IMR-90 (cell line): ENCODE data around the gene WNK1. TPM values are rescaled to one million over a fixed set of nuclear protein-coding genes. Genes with fewer than 3 reads are reported as not detected.

Source experiments
- ATAC-seq: fragments of 200-7000 bp; cut with Tn5 transposase; 2 replicates; pipeline ENCODE4 v1.9.1; 2020; ENCODE audit warnings: low read depth, mild to moderate bottlenecking, moderate library complexity
- BruUV-seq: library from RNA; stranded (reverse); fragments of 400-500 nt; replicated peaks from 2 replicates; lab custom pipeline; 2021; lab: Mats Ljungman, UMichigan
- CTCF ChIA-PET: fragments of 300-600 bp; formaldehyde crosslinking; extraction: SDS; loops from one replicate; lab custom pipeline; 2021; ENCODE audit warnings: antibody characterized with exemption; lab: Yijun Ruan, JAX
- POLR2A ChIA-PET: fragments of 300-600 bp; sonication (Branson Sonifier 250); formaldehyde crosslinking; loops from one replicate; lab custom pipeline; 2022; ENCODE audit warnings: antibody characterized with exemption; ENCODE audit not compliant: unreplicated experiment; lab: Charles Lee
- DNase-seq: peaks from one replicate; pipeline ENCODE4 v3.0.0; 2013
- H2AFZ ChIP-seq: replicated peaks from 2 replicates; pipeline ENCODE3; 2013; ENCODE audit warnings: low read length, mild to moderate bottlenecking; ENCODE audit not compliant: poor library complexity
- H2AK5ac ChIP-seq: 2 replicates; pipeline ENCODE4 v1.6.1; 2013; ENCODE audit warnings: low read depth, low read length, inconsistent platforms
- H2AK9ac ChIP-seq: replicated peaks from 2 replicates; pipeline ENCODE3; 2013; ENCODE audit warnings: mild to moderate bottlenecking, low read depth, low read length, moderate library complexity; ENCODE audit not compliant: poor library complexity
- H2BK120ac ChIP-seq: 2 replicates; pipeline ENCODE4 v1.6.1; 2013; ENCODE audit warnings: low read depth, low read length, inconsistent platforms
- H2BK15ac ChIP-seq: 3 replicates; pipeline ENCODE4 v1.6.1; 2013; ENCODE audit warnings: low read depth, low read length, inconsistent platforms
- H2BK20ac ChIP-seq: 2 replicates; pipeline ENCODE4 v1.6.1; 2013; ENCODE audit warnings: low read depth, mild to moderate bottlenecking, inconsistent platforms, low read length, moderate library complexity
- H2BK5ac ChIP-seq: 2 replicates; pipeline ENCODE4 v1.6.1; 2013; ENCODE audit warnings: mild to moderate bottlenecking, low read depth, low read length, inconsistent platforms; ENCODE audit not compliant: poor library complexity, severe bottlenecking
- H3K14ac ChIP-seq: replicated peaks from 2 replicates; pipeline ENCODE4 v1.6.1; 2013; ENCODE audit warnings: low read depth, low read length, inconsistent platforms
- H3K18ac ChIP-seq: 2 replicates; pipeline ENCODE4 v1.6.1; 2013; ENCODE audit warnings: low read depth, low read length, control low read depth
- H3K23ac ChIP-seq: 2 replicates; pipeline ENCODE4 v1.6.1; 2013; ENCODE audit warnings: low read depth, low read length, inconsistent platforms
- H3K27ac ChIP-seq: 2 replicates; pipeline ENCODE4 v1.5.1; 2013; ENCODE audit warnings: mild to moderate bottlenecking, control low read depth, low read length; ENCODE audit not compliant: insufficient read depth
- H3K27me3 ChIP-seq: 2 replicates; pipeline ENCODE4 v1.6.1; 2013; ENCODE audit warnings: low read length; ENCODE audit not compliant: control insufficient read depth, insufficient read depth
- H3K36me3 ChIP-seq: 2 replicates; pipeline ENCODE4 v1.6.1; 2013; ENCODE audit warnings: low read length, mixed read lengths; ENCODE audit not compliant: control insufficient read depth, insufficient read depth
- H3K4ac ChIP-seq: 2 replicates; pipeline ENCODE4 v1.6.1; 2013; ENCODE audit warnings: low read depth, low read length, inconsistent platforms
- H3K4me1 ChIP-seq: 2 replicates; pipeline ENCODE4 v1.6.1; 2013; ENCODE audit warnings: low read length, mixed read lengths; ENCODE audit not compliant: control insufficient read depth, insufficient read depth
- H3K4me2 ChIP-seq: 2 replicates; pipeline ENCODE4 v1.6.1; 2013; ENCODE audit warnings: low read depth, mild to moderate bottlenecking, control low read depth, low read length, moderate library complexity
- H3K4me3 ChIP-seq: 2 replicates; pipeline ENCODE4 v1.5.1; 2013; ENCODE audit warnings: low read depth, mild to moderate bottlenecking, control low read depth, low read length, moderate library complexity; ENCODE audit not compliant: insufficient read depth
- H3K56ac ChIP-seq: 2 replicates; pipeline ENCODE4 v1.6.1; 2013; ENCODE audit warnings: low read length, inconsistent platforms; ENCODE audit not compliant: insufficient read depth; ENCODE audit errors: extremely low read depth
- H3K79me1 ChIP-seq, 2 experiments: 2 replicates each; pipeline ENCODE4 v1.6.1; 2013; ENCODE audit warnings: low read length in 2 of 2, inconsistent platforms in 1 of 2, low read depth in 1 of 2
- H3K9ac ChIP-seq: 2 replicates; pipeline ENCODE4 v1.6.1; 2013; ENCODE audit warnings: low read depth, low read length, control low read depth
- H3K9me1 ChIP-seq: 2 replicates; pipeline ENCODE4 v1.6.1; 2013; ENCODE audit warnings: low read length, inconsistent platforms; ENCODE audit not compliant: insufficient read depth
- H3K9me3 ChIP-seq: 2 replicates; pipeline ENCODE4 v1.6.1; 2013; ENCODE audit warnings: low read length; ENCODE audit not compliant: control insufficient read depth, insufficient read depth
- H4K20me1 ChIP-seq: 2 replicates; pipeline ENCODE4 v1.6.1; 2013; ENCODE audit warnings: low read length, inconsistent platforms; ENCODE audit not compliant: insufficient read depth
- H4K5ac ChIP-seq: 2 replicates; pipeline ENCODE4 v1.6.1; 2013; ENCODE audit warnings: mild to moderate bottlenecking, low read depth, low read length, control low read depth
- H4K8ac ChIP-seq, 2 experiments: 2 replicates each; pipeline ENCODE4 v1.6.1; 2013; ENCODE audit warnings: low read depth in 2 of 2, low read length in 2 of 2, control low read depth in 1 of 2, inconsistent platforms in 1 of 2
- H4K91ac ChIP-seq: 2 replicates; pipeline ENCODE4 v1.6.1; 2013; ENCODE audit warnings: low read depth, low read length, inconsistent platforms; ENCODE audit not compliant: insufficient read depth
- BHLHE40 ChIP-seq: fragments of 150-350 bp; IDR thresholded peaks from 2 replicates; pipeline ENCODE4 v1.6.1; 2016; ENCODE audit warnings: mild to moderate bottlenecking, low read depth, low read length
- CEBPB ChIP-seq: IDR thresholded peaks from 2 replicates; pipeline ENCODE4 v1.6.1; 2012; ENCODE audit warnings: low read depth, low read length, improper control_type of control experiment
- CHD1 ChIP-seq: IDR thresholded peaks from 2 replicates; pipeline ENCODE4 v1.6.1; 2012; ENCODE audit warnings: low read depth, low read length, improper control_type of control experiment
- FOS ChIP-seq: fragments of 150-350 bp; IDR thresholded peaks from 2 replicates; pipeline ENCODE4 v1.6.1; 2016; ENCODE audit warnings: low read depth, low read length
- MAFK ChIP-seq: IDR thresholded peaks from 2 replicates; pipeline ENCODE4 v1.6.1; 2012; ENCODE audit warnings: low read depth, low read length, improper control_type of control experiment
- MAZ ChIP-seq: IDR thresholded peaks from 2 replicates; pipeline ENCODE4 v1.6.1; 2012; ENCODE audit warnings: low read depth, mild to moderate bottlenecking, low read length, improper control_type of control experiment, moderate library complexity, borderline replicate concordance
- MXI1 ChIP-seq: IDR thresholded peaks from 2 replicates; pipeline ENCODE4 v1.6.1; 2012; ENCODE audit warnings: low read depth, mild to moderate bottlenecking, low read length, moderate library complexity, borderline replicate concordance
- NFE2L2 ChIP-seq: fragments of 150-350 bp; IDR thresholded peaks from 2 replicates; pipeline ENCODE4 v1.6.1; 2016; ENCODE audit warnings: low read depth, mild to moderate bottlenecking, low read length
- POLR2A ChIP-seq: IDR thresholded peaks from 2 replicates; pipeline ENCODE4 v1.6.1; 2012; ENCODE audit warnings: mild to moderate bottlenecking, low read depth, low read length
- RAD21 ChIP-seq: IDR thresholded peaks from 2 replicates; pipeline ENCODE4 v1.6.1; 2012; ENCODE audit warnings: low read length, improper control_type of control experiment
- RCOR1 ChIP-seq: IDR thresholded peaks from 2 replicates; pipeline ENCODE4 v1.6.1; 2012; ENCODE audit warnings: mild to moderate bottlenecking, low read length, improper control_type of control experiment; ENCODE audit not compliant: insufficient replicate concordance
- RFX5 ChIP-seq: IDR thresholded peaks from 2 replicates; pipeline ENCODE4 v1.8.0; 2012; ENCODE audit warnings: low read depth, mild to moderate bottlenecking, low read length, moderate library complexity
- SMC3 ChIP-seq: fragments of 150-350 bp; IDR thresholded peaks from 2 replicates; pipeline ENCODE4 v1.6.1; 2016; ENCODE audit warnings: low read depth, mild to moderate bottlenecking, antibody characterized with exemption, low read length, moderate library complexity
- WGBS, 2 experiments: methylation state at CpG; one replicate each; pipeline versions ENCODE4 v1.1.5 to v1.1.7; 2013; ENCODE audit warnings: missing lambda C conversion rate in 2 of 2; ENCODE audit not compliant: insufficient read length in 1 of 2; ENCODE audit errors: extremely low coverage in 2 of 2; 5-methylcytosine and 5-hydroxymethylcytosine counted together
- dilution Hi-C: fragments of 300-500 bp; cut with HindIII; formaldehyde crosslinking; loops from one replicate; pipeline ENCODE4 v1.14.3; 2018; ENCODE audit warnings: low sequenced_read_pairs; ENCODE audit not compliant: unreplicated experiment
- in situ Hi-C: fragments of 300-500 bp; cut with MboI; formaldehyde crosslinking; loops from 3 replicates; pipeline ENCODE4 v1.14.3; 2019; ENCODE audit warnings: low sequenced_read_pairs, inconsistent platforms, mixed read lengths
- intact Hi-C: fragments of 100-400 bp; cut with micrococcal nuclease; formaldehyde crosslinking; loops from 2 replicates; pipeline ENCODE4 v1.10.0; 2022
- polyA plus RNA-seq, 3 experiments: library from polyadenylated mRNA; depleted of rRNA; stranded (reverse); fragments of >200 nt; gene quantifications; 2 replicates each; pipeline ENCODE4 v1.2.3, GENCODE V29; 2012; ENCODE audit warnings: low replicate concordance in 1 of 3
- total RNA-seq: library from RNA; depleted of rRNA; stranded (reverse); fragments of >200 nt; gene quantifications from 2 replicates; pipeline ENCODE4 v1.2.3, GENCODE V29; 2012
- TF ChIP-seq, protein P1 (sequence below): fragments of 150-350 bp; IDR thresholded peaks from 2 replicates; pipeline ENCODE4 v1.6.1; 2016; ENCODE audit warnings: low read depth, mild to moderate bottlenecking, low read length, moderate library complexity, borderline replicate concordance
- TF ChIP-seq, protein P2 (sequence below): conservative IDR thresholded peaks from 2 replicates; pipeline ENCODE4 v1.5.1; 2012; ENCODE audit warnings: mild to moderate bottlenecking, low read depth, low read length, improper control_type of control experiment

The WNK1 gene
- total and polyA plus RNA-seq, 2 of the 4 experiments (the other 2 are of a cell fraction): 36.9 to 42.8 TPM

DNA sequence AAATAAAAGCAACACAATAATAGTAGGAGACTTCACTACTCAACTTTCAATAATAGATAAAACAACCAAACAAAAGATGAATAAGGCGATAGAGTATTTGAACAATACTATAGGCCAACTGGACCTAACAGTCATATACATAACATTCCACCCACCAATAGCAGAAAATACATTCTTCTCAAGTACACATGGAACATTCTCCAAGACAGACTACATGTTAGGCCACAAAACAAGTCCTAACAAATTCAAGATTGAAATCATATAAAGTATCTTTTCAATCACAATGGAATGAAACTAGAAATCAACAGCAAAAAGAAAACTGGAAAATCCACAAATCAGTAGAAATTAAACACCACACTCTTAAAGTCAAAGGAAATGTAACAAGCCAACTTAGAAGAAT is 168.3 kb downstream of the WNK1 start:
- no peak overlapping the region for H2AK5ac ChIP-seq
- no peak overlapping the region for H2AK9ac ChIP-seq
- peaks cover 34% of the 10 kb centered on the region for H3K36me3 ChIP-seq
- no peak for DNase-seq
- H2BK5ac ChIP-seq: no peak overlapping the region
- H2BK120ac ChIP-seq: no peak overlapping the region
- no peak overlapping the region for H3K27ac ChIP-seq
- peaks cover 7 to 27% of the 10 kb centered on the region in 2 experiments; a peak in 3 of 4 replicates for H3K79me1 ChIP-seq
- ChIA-PET POLR2A (no interaction called here), CTCF (no interaction called here)
- peaks cover 3% of the 10 kb centered on the region for H3K9me1 ChIP-seq
- intact Hi-C loops: no loop called here
- no peak overlapping the region for H3K4me2 ChIP-seq
- no peak overlapping the region for H2BK20ac ChIP-seq
- in situ Hi-C loops: loop anchor here (25.0 kb wide), 1 partner anchor 667 kb away; the partner anchor contains the start of gene FBXL14
- no peaks in the 10 kb centered on the region for H4K20me1 ChIP-seq
- no peak overlapping the region for H4K8ac ChIP-seq
- H3K56ac ChIP-seq: no peak overlapping the region
- no CpG with 5 or more reads among the region's 1 CpG for WGBS, 2 experiments
- no peak overlapping the region for H2BK15ac ChIP-seq
- H3K14ac ChIP-seq: no peak overlapping the region
- no peak overlapping the region for H3K18ac ChIP-seq
- ATAC-seq: no peak
- dilution Hi-C loops: no loop called here
- no TSS peak for BruUV-seq
- H3K4me1 ChIP-seq: no peaks in the 10 kb centered on the region
- H4K91ac ChIP-seq: no peak overlapping the region
- H3K23ac ChIP-seq: no peak overlapping the region
- H3K9me3 ChIP-seq: no peaks in the 10 kb centered on the region
- H3K27me3 ChIP-seq: no peaks in the 10 kb centered on the region
- TF ChIP-seq, protein P1, sequence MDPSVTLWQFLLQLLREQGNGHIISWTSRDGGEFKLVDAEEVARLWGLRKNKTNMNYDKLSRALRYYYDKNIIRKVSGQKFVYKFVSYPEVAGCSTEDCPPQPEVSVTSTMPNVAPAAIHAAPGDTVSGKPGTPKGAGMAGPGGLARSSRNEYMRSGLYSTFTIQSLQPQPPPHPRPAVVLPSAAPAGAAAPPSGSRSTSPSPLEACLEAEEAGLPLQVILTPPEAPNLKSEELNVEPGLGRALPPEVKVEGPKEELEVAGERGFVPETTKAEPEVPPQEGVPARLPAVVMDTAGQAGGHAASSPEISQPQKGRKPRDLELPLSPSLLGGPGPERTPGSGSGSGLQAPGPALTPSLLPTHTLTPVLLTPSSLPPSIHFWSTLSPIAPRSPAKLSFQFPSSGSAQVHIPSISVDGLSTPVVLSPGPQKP: no peak
- TF ChIP-seq MAFK (no peak), NFE2L2 (no peak), MAZ (no peak), CHD1 (no peak), BHLHE40 (no peak), MXI1 (no peak), RFX5 (no peak), POLR2A (no peak), RAD21 (no peak), SMC3 (no peak), FOS (no peak), CEBPB (no peak), RCOR1 (no peak)
- TF ChIP-seq, protein P2, sequence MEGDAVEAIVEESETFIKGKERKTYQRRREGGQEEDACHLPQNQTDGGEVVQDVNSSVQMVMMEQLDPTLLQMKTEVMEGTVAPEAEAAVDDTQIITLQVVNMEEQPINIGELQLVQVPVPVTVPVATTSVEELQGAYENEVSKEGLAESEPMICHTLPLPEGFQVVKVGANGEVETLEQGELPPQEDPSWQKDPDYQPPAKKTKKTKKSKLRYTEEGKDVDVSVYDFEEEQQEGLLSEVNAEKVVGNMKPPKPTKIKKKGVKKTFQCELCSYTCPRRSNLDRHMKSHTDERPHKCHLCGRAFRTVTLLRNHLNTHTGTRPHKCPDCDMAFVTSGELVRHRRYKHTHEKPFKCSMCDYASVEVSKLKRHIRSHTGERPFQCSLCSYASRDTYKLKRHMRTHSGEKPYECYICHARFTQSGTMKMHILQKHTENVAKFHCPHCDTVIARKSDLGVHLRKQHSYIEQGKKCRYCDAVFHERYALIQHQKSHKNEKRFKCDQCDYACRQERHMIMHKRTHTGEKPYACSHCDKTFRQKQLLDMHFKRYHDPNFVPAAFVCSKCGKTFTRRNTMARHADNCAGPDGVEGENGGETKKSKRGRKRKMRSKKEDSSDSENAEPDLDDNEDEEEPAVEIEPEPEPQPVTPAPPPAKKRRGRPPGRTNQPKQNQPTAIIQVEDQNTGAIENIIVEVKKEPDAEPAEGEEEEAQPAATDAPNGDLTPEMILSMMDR: no peak
- H3K4me3 ChIP-seq: no peak overlapping the region
- no peak overlapping the region for H3K4ac ChIP-seq
- no peak overlapping the region for H4K5ac ChIP-seq
- H3K9ac ChIP-seq: no peak overlapping the region
- no peak overlapping the region for H2AFZ ChIP-seq
